ENCODE data around the gene KDM8. TPM values are rescaled to one million over a fixed set of nuclear protein-coding genes. Genes with fewer than 3 reads are reported as not detected.

KDM8 gene
- total and polyA plus RNA-seq, 4 donors = 4.6 to 198 (median 97.7) TPM

DNA sequence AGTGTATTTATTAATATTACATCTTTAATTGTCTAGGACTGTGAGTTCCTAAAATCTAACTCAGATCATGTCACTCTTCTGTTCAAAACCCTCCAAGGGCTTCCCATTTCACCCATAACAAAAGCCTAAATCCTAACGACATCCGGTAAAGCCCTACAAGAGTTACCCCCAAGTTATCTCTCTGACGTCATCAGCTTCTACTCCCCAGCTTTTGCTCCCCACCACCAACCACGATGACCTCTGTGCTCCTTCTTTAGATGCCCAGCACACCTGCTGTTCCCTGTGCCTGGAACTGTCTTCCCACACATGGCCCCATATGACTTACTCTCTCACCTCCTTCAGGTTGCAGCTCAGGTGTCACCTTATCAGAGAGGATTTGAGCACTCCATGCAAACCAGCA, 6.3 kb upstream of the KDM8 start (continued):
- TF ChIP-seq CTCF (IDR thresholded peaks at IDR 0.05; ENCODE audit: low read depth, low read length, missing input control) (no peak), TAF1 (conservative IDR thresholded peaks at IDR 0.05) (no peak)

DNA sequence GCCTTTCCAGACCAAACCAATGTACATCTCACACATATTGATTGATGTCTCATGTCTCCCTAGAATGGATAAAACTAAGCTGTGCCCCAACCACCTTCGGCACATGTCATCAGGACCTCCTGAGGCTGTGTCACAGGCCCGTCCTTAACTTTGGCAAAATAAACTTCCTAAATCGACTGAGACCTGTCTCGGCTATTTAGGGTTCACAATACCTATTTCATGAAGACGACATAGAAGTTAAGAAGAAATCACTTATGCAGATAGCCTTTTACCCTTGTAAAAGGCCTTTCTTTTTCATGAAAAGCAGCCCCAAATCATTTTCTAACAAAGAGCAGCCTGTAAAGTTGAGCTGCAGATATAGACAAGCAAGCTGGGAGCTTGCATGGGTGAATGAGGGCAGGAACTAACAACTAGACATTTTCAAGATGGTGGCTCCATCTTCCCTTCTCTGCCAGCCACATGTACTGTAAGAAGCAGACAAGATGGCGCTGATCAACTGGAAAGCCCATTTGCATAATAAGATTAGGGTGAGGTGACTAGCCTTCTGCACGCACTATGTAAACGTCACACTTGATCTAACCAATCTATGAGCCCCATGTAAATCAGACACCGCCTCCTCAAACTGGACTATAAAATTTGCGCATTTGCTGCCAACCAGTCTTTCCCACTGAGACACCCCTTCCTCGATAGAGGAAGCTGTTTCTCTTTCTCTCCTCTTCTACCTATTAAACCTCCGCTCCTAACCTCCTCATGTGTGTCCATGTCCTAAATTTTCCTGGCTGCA, 4.7 kb upstream of the KDM8 start:
- WGBS = 93% methylated on average over 12 of the region's 12 CpGs
- H3K9ac ChIP-seq (ENCODE audit: low read depth in 1 of 2, low read length in 2 of 2) = no peak overlapping the region
- H3K27ac ChIP-seq (ENCODE audit: low read depth in 1 of 2, low read length in 2 of 2) = no peak overlapping the region
- H3K4me1 ChIP-seq (ENCODE audit: control insufficient read depth in 4 of 4, insufficient read depth in 4 of 4, low read length in 3 of 4) = peaks cover 2 to 8% (median 6%) of the 10 kb centered on the region in 4 donors
- H3K36me3 ChIP-seq (ENCODE audit: control insufficient read depth in 4 of 4, insufficient read depth in 3 of 4, low read depth in 1 of 4, low read length in 3 of 4) = no peaks in the 10 kb centered on the region
- TF ChIP-seq EGR1 (IDR thresholded peaks at IDR 0.05; ENCODE audit: low read depth in 2 of 2) = no peak
- TF ChIP-seq CTCF (IDR thresholded peaks at IDR 0.05; ENCODE audit: low read depth, low read length, missing input control) = no peak
- no peak for TF ChIP-seq RAD21 (IDR thresholded peaks at IDR 0.05)
- TF ChIP-seq, protein P1, sequence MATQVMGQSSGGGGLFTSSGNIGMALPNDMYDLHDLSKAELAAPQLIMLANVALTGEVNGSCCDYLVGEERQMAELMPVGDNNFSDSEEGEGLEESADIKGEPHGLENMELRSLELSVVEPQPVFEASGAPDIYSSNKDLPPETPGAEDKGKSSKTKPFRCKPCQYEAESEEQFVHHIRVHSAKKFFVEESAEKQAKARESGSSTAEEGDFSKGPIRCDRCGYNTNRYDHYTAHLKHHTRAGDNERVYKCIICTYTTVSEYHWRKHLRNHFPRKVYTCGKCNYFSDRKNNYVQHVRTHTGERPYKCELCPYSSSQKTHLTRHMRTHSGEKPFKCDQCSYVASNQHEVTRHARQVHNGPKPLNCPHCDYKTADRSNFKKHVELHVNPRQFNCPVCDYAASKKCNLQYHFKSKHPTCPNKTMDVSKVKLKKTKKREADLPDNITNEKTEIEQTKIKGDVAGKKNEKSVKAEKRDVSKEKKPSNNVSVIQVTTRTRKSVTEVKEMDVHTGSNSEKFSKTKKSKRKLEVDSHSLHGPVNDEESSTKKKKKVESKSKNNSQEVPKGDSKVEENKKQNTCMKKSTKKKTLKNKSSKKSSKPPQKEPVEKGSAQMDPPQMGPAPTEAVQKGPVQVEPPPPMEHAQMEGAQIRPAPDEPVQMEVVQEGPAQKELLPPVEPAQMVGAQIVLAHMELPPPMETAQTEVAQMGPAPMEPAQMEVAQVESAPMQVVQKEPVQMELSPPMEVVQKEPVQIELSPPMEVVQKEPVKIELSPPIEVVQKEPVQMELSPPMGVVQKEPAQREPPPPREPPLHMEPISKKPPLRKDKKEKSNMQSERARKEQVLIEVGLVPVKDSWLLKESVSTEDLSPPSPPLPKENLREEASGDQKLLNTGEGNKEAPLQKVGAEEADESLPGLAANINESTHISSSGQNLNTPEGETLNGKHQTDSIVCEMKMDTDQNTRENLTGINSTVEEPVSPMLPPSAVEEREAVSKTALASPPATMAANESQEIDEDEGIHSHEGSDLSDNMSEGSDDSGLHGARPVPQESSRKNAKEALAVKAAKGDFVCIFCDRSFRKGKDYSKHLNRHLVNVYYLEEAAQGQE (IDR thresholded peaks at IDR 0.05) = no peak
- no peak for TF ChIP-seq YY1 (IDR thresholded peaks at IDR 0.05)
- no peak for TF ChIP-seq NR2F2 (IDR thresholded peaks at IDR 0.05)
- TF ChIP-seq HNF4G (IDR thresholded peaks at IDR 0.05) = no peak
- TF ChIP-seq, protein P2, sequence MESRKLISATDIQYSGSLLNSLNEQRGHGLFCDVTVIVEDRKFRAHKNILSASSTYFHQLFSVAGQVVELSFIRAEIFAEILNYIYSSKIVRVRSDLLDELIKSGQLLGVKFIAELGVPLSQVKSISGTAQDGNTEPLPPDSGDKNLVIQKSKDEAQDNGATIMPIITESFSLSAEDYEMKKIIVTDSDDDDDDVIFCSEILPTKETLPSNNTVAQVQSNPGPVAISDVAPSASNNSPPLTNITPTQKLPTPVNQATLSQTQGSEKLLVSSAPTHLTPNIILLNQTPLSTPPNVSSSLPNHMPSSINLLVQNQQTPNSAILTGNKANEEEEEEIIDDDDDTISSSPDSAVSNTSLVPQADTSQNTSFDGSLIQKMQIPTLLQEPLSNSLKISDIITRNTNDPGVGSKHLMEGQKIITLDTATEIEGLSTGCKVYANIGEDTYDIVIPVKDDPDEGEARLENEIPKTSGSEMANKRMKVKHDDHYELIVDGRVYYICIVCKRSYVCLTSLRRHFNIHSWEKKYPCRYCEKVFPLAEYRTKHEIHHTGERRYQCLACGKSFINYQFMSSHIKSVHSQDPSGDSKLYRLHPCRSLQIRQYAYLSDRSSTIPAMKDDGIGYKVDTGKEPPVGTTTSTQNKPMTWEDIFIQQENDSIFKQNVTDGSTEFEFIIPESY (IDR thresholded peaks at IDR 0.05) = no peak
- no peak for TF ChIP-seq TAF1 (conservative IDR thresholded peaks at IDR 0.05)
- no peak for TF ChIP-seq JUND (IDR thresholded peaks at IDR 0.05)
- DNase-seq (ENCODE audit: low spot score) = no peak
- no peak overlapping the region for H3K4me3 ChIP-seq (ENCODE audit: low read depth in 1 of 3, low read length in 3 of 3)
- H3K27me3 ChIP-seq (ENCODE audit: control insufficient read depth in 4 of 4, insufficient read depth in 4 of 4, low read length in 3 of 4) = no peaks in the 10 kb centered on the region
- no peaks in the 10 kb centered on the region for H3K9me3 ChIP-seq (ENCODE audit: control insufficient read depth in 4 of 4, low read length in 3 of 4)
